ENCODE data around the gene DMRTB1.

DNA sequence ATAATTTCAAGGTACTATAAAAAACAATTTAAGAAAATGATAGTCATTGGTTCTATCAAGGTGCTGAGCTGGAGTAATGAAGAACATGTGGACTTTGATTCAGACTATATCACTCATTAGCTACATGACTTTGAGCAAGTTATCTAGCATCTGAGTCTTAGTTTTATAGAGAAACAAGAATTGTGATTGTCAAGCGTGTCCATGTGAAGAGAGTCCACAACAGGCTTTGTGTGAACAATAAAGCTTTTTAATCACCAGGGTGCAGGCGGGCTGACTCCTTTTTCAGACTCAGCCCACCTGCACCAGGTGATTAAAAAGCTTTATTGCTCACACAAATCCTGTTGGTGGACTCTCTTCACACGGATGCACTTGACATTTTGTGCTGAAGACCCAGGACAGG lies 26.6 kb upstream of the DMRTB1 start:
- TF ChIP-seq, protein P1, sequence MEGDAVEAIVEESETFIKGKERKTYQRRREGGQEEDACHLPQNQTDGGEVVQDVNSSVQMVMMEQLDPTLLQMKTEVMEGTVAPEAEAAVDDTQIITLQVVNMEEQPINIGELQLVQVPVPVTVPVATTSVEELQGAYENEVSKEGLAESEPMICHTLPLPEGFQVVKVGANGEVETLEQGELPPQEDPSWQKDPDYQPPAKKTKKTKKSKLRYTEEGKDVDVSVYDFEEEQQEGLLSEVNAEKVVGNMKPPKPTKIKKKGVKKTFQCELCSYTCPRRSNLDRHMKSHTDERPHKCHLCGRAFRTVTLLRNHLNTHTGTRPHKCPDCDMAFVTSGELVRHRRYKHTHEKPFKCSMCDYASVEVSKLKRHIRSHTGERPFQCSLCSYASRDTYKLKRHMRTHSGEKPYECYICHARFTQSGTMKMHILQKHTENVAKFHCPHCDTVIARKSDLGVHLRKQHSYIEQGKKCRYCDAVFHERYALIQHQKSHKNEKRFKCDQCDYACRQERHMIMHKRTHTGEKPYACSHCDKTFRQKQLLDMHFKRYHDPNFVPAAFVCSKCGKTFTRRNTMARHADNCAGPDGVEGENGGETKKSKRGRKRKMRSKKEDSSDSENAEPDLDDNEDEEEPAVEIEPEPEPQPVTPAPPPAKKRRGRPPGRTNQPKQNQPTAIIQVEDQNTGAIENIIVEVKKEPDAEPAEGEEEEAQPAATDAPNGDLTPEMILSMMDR (IDR thresholded peaks at IDR 0.05 in 2 of 3, conservative IDR thresholded peaks at IDR 0.05 in 1 of 3; ENCODE audit: borderline replicate concordance in 1 of 3, insufficient read depth in 1 of 3, low read depth in 2 of 3, low read length in 2 of 3), result no peak
- TF ChIP-seq YY1 (IDR thresholded peaks at IDR 0.05; ENCODE audit: extremely low read depth, insufficient replicate concordance, low read depth, low read length), result no peak
- TF ChIP-seq, protein P2, sequence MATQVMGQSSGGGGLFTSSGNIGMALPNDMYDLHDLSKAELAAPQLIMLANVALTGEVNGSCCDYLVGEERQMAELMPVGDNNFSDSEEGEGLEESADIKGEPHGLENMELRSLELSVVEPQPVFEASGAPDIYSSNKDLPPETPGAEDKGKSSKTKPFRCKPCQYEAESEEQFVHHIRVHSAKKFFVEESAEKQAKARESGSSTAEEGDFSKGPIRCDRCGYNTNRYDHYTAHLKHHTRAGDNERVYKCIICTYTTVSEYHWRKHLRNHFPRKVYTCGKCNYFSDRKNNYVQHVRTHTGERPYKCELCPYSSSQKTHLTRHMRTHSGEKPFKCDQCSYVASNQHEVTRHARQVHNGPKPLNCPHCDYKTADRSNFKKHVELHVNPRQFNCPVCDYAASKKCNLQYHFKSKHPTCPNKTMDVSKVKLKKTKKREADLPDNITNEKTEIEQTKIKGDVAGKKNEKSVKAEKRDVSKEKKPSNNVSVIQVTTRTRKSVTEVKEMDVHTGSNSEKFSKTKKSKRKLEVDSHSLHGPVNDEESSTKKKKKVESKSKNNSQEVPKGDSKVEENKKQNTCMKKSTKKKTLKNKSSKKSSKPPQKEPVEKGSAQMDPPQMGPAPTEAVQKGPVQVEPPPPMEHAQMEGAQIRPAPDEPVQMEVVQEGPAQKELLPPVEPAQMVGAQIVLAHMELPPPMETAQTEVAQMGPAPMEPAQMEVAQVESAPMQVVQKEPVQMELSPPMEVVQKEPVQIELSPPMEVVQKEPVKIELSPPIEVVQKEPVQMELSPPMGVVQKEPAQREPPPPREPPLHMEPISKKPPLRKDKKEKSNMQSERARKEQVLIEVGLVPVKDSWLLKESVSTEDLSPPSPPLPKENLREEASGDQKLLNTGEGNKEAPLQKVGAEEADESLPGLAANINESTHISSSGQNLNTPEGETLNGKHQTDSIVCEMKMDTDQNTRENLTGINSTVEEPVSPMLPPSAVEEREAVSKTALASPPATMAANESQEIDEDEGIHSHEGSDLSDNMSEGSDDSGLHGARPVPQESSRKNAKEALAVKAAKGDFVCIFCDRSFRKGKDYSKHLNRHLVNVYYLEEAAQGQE (IDR thresholded peaks at IDR 0.05; ENCODE audit: low read depth), result no peak
- no peak for TF ChIP-seq ZNF274 (IDR thresholded peaks at IDR 0.05; ENCODE audit: low read depth, low read length)
- no peak for TF ChIP-seq POLR2A (IDR thresholded peaks at IDR 0.05; ENCODE audit: borderline replicate concordance, extremely low read depth, insufficient read depth, insufficient read length)
